Diencephalon (tissue), 1 donor: ENCODE measurements around the gene NEXN. TPM values are rescaled to one million over a fixed set of nuclear protein-coding genes. Genes with fewer than 3 reads are reported as not detected.

Experiments
- total RNA-seq: library from RNA; depleted of rRNA; stranded (reverse); fragments of >200 nt; gene quantifications from one replicate; pipeline ENCODE4 v1.2.3, GENCODE V29; 2014

Gene NEXN
- 1.2 TPM for total RNA-seq

DNA sequence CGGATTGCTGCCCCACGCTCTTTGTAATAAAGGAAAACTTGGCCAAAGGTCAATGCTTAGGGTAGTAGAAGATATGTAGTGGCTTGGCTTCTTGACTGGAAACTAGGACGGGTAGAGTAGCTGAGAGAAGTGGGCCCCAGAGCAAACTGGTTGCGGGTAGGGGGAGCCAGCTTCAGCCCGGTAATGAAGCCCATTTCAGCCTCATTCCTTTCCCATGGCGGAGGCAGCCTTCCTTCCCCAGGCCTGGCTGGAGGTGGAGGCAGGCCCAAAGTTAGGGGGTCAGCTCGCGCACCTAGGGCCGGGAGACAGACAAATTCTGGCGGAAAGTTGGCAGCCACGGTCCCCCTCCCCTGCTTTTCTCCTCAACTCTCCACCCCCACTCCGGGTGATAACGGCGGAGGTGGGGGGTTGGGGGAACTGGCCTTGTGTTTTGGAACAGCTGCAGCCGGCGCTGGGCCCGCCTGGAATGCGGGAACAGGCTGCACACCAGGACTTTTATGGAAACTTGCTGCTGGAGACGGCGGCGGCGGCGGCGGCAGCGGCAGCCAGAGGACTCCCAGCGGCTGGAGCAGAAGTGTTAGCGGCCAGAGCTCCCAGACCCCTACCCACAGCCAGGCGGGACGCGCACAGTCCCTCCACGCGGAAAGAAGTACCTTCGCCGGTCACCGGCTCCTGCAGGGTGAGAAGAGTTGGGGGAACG lies at the start of gene NEXN:
Gene NEXN (plus strand): TSS at position 544 of the 700 bp plus-strand sequence. CDS start 27,483 bp downstream, outside the sequence.

DNA sequence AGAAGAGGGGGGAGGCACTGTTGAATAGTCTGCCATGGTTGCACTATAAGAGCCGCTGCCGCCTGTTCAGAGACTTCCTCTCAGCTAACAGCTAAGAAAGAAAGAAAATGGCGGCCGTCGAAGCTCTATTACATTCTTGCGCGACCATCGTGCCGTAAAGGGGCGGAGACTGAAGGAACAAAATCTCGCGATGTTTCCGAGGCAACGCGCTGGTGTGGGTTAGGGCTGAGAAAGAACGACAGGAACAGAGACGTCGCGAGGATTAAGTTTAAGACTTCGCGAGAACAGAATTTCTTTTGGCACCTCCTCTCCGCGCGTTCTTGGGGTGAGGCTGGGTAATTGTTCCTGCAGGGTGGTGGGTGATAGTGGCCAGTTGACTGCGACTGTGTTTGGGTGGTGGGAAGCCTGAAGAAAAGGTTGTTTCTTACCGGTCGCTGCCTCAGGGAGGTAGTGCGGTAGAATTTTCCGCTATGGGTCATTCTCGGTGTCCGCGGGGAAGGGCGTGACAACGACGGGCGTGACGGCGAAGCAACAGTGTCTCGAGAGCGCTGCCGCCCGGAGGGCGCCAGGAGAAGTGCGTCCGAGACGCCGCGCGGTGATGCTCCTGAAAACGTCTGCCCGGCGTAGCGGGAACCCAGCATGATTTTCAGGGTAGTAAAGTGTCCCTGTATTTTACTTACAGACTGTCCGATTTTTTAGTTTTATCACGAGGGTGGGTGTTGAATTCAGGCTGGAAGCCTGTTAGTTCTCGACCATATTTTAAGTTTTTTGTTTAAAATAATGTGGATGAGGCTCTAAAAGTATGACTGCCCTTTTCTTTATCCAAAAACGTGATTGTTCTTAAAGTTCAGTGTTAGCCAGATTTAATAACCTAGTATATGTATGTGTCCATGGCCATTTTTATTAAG lies 90.8 kb downstream of the NEXN start, which contains the start of gene FUBP1:
Gene FUBP1 (minus strand): TSS at position 104 of the 908 bp plus-strand sequence. CDS start 68 bp downstream, at position 36.

Other genes starting within 250 kb of the NEXN start
- 124 TPM for gene ZZZ3, start 206.0 kb upstream of the NEXN start, total RNA-seq
- 189 TPM for gene USP33, start 128.8 kb upstream of the NEXN start, total RNA-seq
- 31.8 TPM for gene MIGA1, start 109.0 kb upstream of the NEXN start, total RNA-seq
- 263 TPM for gene FUBP1, start 90.4 kb downstream of the NEXN start, total RNA-seq
- 61.4 TPM for gene DNAJB4, start 116.3 kb downstream of the NEXN start, total RNA-seq
- 0.46 TPM for gene GIPC2, start 157.3 kb downstream of the NEXN start, total RNA-seq